HG02938 (cell line): ENCODE results near the gene GPHB5.
"Not testable (repeated sequence)": the region's sequence is repeated elsewhere in the genome, so short reads cannot be mapped to it uniquely, and the experiment has no call there.

Experiments used
- ATAC-seq: cut with Tn5 transposase; IDR thresholded peaks from one replicate; pipeline ENCODE4 v1.9.1; 2021; ENCODE audit warnings: mild to moderate bottlenecking, moderate library complexity; ENCODE audit not compliant: unreplicated experiment

GPHB5 gene

GRCh38 chr14:63318835-63319234, at the start of gene GPHB5:
Gene GPHB5, minus strand, starts transcription at chr14:63318935. Its CDS starts 1,086 bp downstream, at chr14:63317849.
- no peak for ATAC-seq

- ATAC-seq, result no peak
Measured at GRCh38 chr14:63367742-63368364, 49.1 kb upstream of the GPHB5 start.

GRCh38 chr14:63362389-63362819, 43.7 kb upstream of the GPHB5 start:
- ATAC-seq, result no peak

GRCh38 chr14:63361790-63362189, 43.1 kb upstream of the GPHB5 start:
- ATAC-seq, result no peak

- ATAC-seq, result no peak
Measured at GRCh38 chr14:63357841-63358240, 39.1 kb upstream of the GPHB5 start.

- no peak for ATAC-seq
Measured at GRCh38 chr14:63345826-63346225, 27.1 kb upstream of the GPHB5 start.

GRCh38 chr14:63344336-63344735, 25.6 kb upstream of the GPHB5 start:
- ATAC-seq, result no peak

- no peak for ATAC-seq
Measured at GRCh38 chr14:63343878-63344277, 25.1 kb upstream of the GPHB5 start.

- ATAC-seq, result no peak
Measured at GRCh38 chr14:63342371-63342770, 23.6 kb upstream of the GPHB5 start.

GRCh38 chr14:63328787-63329737, 10.3 kb upstream of the GPHB5 start:
- ATAC-seq, result no peak

GRCh38 chr14:63326840-63327239, 8.1 kb upstream of the GPHB5 start:
- ATAC-seq, result no peak

GRCh38 chr14:63322897-63323573, 4.3 kb upstream of the GPHB5 start:
- no peak for ATAC-seq

- ATAC-seq, result no peak
Measured at GRCh38 chr14:63322472-63322871, 3.7 kb upstream of the GPHB5 start.

- ATAC-seq, result no peak
Measured at GRCh38 chr14:63308723-63309317, 9.9 kb downstream of the GPHB5 start.

- ATAC-seq, result not testable (repeated sequence)
Measured at GRCh38 chr14:63304429-63304828, 14.3 kb downstream of the GPHB5 start.

- ATAC-seq, result no peak
Measured at GRCh38 chr14:63301891-63302534, 16.7 kb downstream of the GPHB5 start.

GRCh38 chr14:63300854-63301253, 17.9 kb downstream of the GPHB5 start:
- no peak for ATAC-seq

GRCh38 chr14:63299351-63300110, 19.2 kb downstream of the GPHB5 start:
- ATAC-seq, result no peak

GRCh38 chr14:63297372-63298063, 21.2 kb downstream of the GPHB5 start:
- no peak for ATAC-seq
